Neuron (in vitro differentiated cells): Measurements from ENCODE around the gene NEK7.

ENCODE experiments used
- H2AFZ ChIP-seq: one replicate; pipeline ENCODE4 v1.6.1; 2013; ENCODE audit warnings: low read depth, mild to moderate bottlenecking, inconsistent platforms, low read length, moderate library complexity
- H3K27me3 ChIP-seq: one replicate; pipeline ENCODE4 v1.6.1; 2013; ENCODE audit warnings: low read length; ENCODE audit not compliant: insufficient read depth
- H3K36me3 ChIP-seq: one replicate; pipeline ENCODE4 v1.6.1; 2013; ENCODE audit warnings: low read length; ENCODE audit not compliant: insufficient read depth
- H3K4me1 ChIP-seq: one replicate; pipeline ENCODE4 v1.6.1; 2013; ENCODE audit warnings: low read length; ENCODE audit not compliant: insufficient read depth
- H3K4me3 ChIP-seq: 2 replicates; pipeline ENCODE4 v1.5.1; 2013; ENCODE audit warnings: mild to moderate bottlenecking, low read length, moderate library complexity
- H3K9me3 ChIP-seq: one replicate; pipeline ENCODE4 v1.6.1; 2013; ENCODE audit warnings: low read length

Gene NEK7

GRCh38 chr1:198238121-198238520 is 81.3 kb downstream of the NEK7 start:
- Histone ChIP-seq H3K4me1 (peaks cover 9% of the 10 kb centered on the region), H3K9me3 (peaks cover 3% of the 10 kb centered on the region), H2AFZ (no peak overlapping the region), H3K27me3 (no peaks in the 10 kb centered on the region), H3K4me3 (no peak overlapping the region), H3K36me3 (no peaks in the 10 kb centered on the region)

- H3K4me1 ChIP-seq, result no peaks in the 10 kb centered on the region
- H3K4me3 ChIP-seq, result no peak overlapping the region
- H3K9me3 ChIP-seq, result peaks cover under 1% of the 10 kb centered on the region
- no peaks in the 10 kb centered on the region for H3K27me3 ChIP-seq
- no peak overlapping the region for H2AFZ ChIP-seq
- H3K36me3 ChIP-seq, result no peaks in the 10 kb centered on the region
Measured at GRCh38 chr1:198241553-198241952, 84.8 kb downstream of the NEK7 start.

- Histone ChIP-seq H3K4me3 (no peak overlapping the region), H3K4me1 (no peaks in the 10 kb centered on the region), H2AFZ (no peak overlapping the region), H3K27me3 (no peaks in the 10 kb centered on the region), H3K36me3 (no peaks in the 10 kb centered on the region), H3K9me3 (no peaks in the 10 kb centered on the region)
Measured at GRCh38 chr1:198244772-198245171, 88.0 kb downstream of the NEK7 start.

GRCh38 chr1:198245379-198245778 is 88.6 kb downstream of the NEK7 start:
- H3K4me1 ChIP-seq, result no peaks in the 10 kb centered on the region
- no peaks in the 10 kb centered on the region for H3K36me3 ChIP-seq
- H3K9me3 ChIP-seq, result no peaks in the 10 kb centered on the region
- H3K4me3 ChIP-seq, result no peak overlapping the region
- H2AFZ ChIP-seq, result no peak overlapping the region
- H3K27me3 ChIP-seq, result no peaks in the 10 kb centered on the region

DNA sequence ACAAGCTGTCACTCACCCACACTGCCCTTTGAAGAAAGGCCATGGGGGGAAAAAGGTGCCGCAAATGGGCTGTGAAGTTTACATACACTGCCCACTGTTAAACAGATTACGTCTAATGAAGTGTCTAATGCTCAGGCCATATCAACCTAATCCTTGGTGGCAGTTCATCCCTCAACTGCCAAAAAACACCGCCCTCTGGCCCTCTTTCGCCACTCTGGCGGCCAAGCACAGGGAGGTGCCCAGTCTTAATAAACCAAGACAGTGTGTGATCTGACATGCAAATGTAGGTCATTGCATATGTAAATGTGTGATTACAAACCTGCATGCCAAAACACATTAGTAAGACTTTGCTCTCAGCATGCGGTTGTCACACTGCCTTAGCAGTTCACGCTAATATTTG is 89.5 kb downstream of the NEK7 start:
- Histone ChIP-seq H3K9me3 (no peaks in the 10 kb centered on the region), H3K36me3 (no peaks in the 10 kb centered on the region), H3K4me3 (no peak overlapping the region), H3K27me3 (no peaks in the 10 kb centered on the region), H3K4me1 (no peaks in the 10 kb centered on the region), H2AFZ (no peak overlapping the region)

DNA sequence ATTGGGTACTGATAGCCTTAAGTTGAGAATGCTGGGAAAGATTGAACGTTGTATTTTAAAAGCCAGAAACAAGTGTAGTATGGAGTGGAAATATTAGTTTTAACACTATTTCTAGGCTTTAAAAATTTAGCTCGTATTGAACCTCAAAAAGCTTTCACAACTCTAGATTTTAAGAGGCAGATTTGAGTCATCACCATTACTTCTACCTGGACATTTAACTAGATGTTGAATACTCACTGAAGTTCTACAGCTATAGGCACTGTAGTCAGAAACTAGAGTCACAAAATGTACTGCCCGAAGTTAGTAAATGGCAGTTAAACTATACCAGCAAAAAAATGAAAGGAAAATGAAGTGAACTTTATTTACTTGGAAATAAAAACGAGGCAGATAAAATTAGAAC is 96.5 kb downstream of the NEK7 start:
- no peaks in the 10 kb centered on the region for H3K36me3 ChIP-seq
- H2AFZ ChIP-seq, result no peak overlapping the region
- H3K4me3 ChIP-seq, result no peak overlapping the region
- H3K27me3 ChIP-seq, result no peaks in the 10 kb centered on the region
- no peaks in the 10 kb centered on the region for H3K4me1 ChIP-seq
- H3K9me3 ChIP-seq, result no peaks in the 10 kb centered on the region

DNA sequence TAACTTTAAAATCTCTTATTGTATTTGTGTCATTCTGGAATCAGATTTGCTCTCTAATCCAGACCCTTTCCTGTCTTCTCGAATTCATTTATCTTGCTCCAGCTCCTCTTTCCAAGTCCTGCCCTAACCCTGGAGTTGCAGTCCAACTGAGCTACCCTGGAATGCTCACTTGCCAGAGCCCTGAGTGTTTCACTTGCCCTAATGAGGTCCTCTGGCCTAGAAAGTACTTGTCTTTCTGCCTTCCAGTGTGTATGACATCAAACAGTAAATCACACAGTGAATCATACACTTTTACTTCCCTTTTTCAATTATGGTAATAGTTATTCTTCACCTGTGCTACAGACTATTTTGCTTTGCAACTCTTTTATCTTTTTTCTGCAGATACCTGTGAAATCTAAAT is 96.9 kb downstream of the NEK7 start:
- Histone ChIP-seq H3K36me3 (no peaks in the 10 kb centered on the region), H3K9me3 (no peaks in the 10 kb centered on the region), H3K4me3 (no peak overlapping the region), H3K4me1 (no peaks in the 10 kb centered on the region), H2AFZ (no peak overlapping the region), H3K27me3 (no peaks in the 10 kb centered on the region)

DNA sequence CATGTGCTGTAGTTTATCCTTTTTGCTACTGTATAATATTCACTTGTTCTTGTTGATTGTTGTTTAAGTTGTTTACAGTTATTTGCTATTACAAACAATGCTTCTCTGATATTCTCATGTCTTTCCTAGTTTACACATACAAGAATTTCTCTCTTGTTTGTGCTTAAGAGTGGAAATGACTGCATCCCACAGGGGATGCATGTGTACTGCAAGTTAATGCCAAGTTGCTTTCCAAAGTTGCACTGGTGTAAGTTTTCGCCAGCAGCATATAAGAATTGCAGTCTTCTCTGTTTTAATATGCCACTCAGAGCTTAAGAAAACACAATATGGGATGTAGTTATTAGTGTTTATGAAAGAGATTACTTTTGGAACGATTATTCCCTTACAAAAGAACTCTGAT is 97.7 kb downstream of the NEK7 start:
- H3K4me3 ChIP-seq, result no peak overlapping the region
- no peaks in the 10 kb centered on the region for H3K27me3 ChIP-seq
- H2AFZ ChIP-seq, result no peak overlapping the region
- H3K9me3 ChIP-seq, result no peaks in the 10 kb centered on the region
- no peaks in the 10 kb centered on the region for H3K36me3 ChIP-seq
- H3K4me1 ChIP-seq, result no peaks in the 10 kb centered on the region

DNA sequence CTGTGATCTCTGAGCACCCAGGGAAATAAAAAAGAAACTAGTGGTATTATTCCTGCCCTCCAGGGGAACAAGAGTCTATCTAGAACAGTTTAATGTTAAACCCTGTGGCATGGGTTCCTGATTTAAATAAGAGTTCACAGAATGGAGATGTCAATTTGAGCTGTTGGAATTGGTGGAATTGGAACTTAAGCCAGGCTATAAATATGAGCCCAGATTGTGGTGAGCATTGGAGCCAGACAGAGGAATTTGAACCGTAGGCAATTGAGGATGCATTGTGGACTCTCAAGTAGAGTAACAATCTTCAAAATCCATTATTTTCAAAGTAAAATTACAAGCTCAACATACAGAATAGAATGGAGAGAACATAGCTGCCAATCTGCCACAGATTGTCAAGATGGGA is 98.2 kb downstream of the NEK7 start:
- Histone ChIP-seq H3K27me3 (no peaks in the 10 kb centered on the region), H3K4me3 (no peak overlapping the region), H3K9me3 (no peaks in the 10 kb centered on the region), H3K4me1 (no peaks in the 10 kb centered on the region), H2AFZ (no peak overlapping the region), H3K36me3 (no peaks in the 10 kb centered on the region)

DNA sequence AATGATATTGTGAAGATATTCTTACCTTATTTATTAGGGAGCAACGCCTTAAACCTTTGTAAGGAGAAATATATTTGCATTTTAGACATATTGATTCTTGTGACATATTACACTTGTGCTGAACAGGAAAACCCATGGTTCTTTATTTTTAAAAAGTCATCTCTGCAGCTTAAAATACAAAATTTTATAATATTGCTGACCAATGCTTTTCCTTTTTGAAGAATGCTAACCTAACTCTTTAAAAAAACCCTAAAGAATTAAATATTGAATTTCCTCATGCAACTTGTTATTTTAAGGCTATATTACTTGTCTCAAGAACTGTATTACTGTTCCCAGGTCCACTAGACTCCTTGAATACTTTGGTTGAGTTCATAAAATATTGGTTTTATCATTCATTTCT is 99.0 kb downstream of the NEK7 start:
- Histone ChIP-seq H3K9me3 (no peaks in the 10 kb centered on the region), H3K4me3 (no peak overlapping the region), H3K36me3 (no peaks in the 10 kb centered on the region), H3K27me3 (no peaks in the 10 kb centered on the region), H3K4me1 (no peaks in the 10 kb centered on the region), H2AFZ (no peak overlapping the region)

DNA sequence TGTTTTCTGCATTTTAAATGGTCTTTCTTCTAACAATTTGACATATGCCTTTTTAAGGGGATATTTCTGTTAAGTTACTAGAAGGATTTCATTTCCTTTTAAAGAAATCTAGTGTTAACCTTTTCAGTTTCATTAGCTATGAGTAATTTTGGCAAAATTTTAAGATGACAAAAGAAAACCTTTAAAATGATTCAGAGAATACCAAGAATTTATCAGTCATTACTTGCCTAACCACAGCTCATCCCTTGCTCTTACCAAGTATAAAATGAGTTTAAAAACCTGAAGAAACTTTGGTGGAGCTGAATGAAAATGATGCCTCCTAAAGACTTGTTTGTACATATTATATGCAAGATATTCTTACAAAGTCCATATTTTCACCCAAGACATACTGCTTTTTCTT is 101.7 kb downstream of the NEK7 start:
- no peaks in the 10 kb centered on the region for H3K27me3 ChIP-seq

GRCh38 chr1:198259333-198260074 is 102.7 kb downstream of the NEK7 start:
- Histone ChIP-seq H2AFZ (no peak overlapping the region), H3K4me1 (no peaks in the 10 kb centered on the region), H3K9me3 (no peaks in the 10 kb centered on the region), H3K36me3 (no peaks in the 10 kb centered on the region), H3K27me3 (no peaks in the 10 kb centered on the region), H3K4me3 (no peak overlapping the region)

More for the DNA sequence above, 101.7 kb downstream of the NEK7 start:
- H3K36me3 ChIP-seq, result no peaks in the 10 kb centered on the region
- H2AFZ ChIP-seq, result no peak overlapping the region
- H3K4me1 ChIP-seq, result no peaks in the 10 kb centered on the region
- no peak overlapping the region for H3K4me3 ChIP-seq
- H3K9me3 ChIP-seq, result no peaks in the 10 kb centered on the region

DNA sequence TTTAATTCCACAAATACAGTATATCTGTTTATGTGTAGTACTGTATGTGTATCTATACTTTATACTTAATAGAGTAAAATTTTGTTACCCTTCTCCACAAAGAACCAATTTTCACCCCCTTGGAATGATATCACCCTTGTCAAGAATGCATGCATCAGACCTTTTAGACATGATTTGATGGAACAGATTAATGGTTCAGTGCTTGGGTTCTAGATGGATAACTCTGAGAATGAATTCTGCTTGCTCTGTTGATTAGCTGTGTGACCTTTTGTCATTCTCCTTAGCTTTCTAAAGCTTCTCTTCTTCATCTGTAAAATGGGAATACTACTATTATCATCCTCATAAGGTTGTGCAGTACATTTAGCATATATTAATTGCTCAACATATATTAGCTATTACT is 105.1 kb downstream of the NEK7 start:
- H3K9me3 ChIP-seq, result no peaks in the 10 kb centered on the region
- H3K36me3 ChIP-seq, result no peaks in the 10 kb centered on the region
- H3K27me3 ChIP-seq, result no peaks in the 10 kb centered on the region
- H3K4me3 ChIP-seq, result no peak overlapping the region
- H3K4me1 ChIP-seq, result no peaks in the 10 kb centered on the region
- no peak overlapping the region for H2AFZ ChIP-seq

GRCh38 chr1:198263186-198263585 is 106.4 kb downstream of the NEK7 start:
- Histone ChIP-seq H3K4me1 (no peaks in the 10 kb centered on the region), H2AFZ (no peak overlapping the region), H3K27me3 (no peaks in the 10 kb centered on the region), H3K9me3 (no peaks in the 10 kb centered on the region), H3K4me3 (no peak overlapping the region), H3K36me3 (no peaks in the 10 kb centered on the region)
